ENCODE results near the gene TRMT2A.

The TRMT2A gene

DNA sequence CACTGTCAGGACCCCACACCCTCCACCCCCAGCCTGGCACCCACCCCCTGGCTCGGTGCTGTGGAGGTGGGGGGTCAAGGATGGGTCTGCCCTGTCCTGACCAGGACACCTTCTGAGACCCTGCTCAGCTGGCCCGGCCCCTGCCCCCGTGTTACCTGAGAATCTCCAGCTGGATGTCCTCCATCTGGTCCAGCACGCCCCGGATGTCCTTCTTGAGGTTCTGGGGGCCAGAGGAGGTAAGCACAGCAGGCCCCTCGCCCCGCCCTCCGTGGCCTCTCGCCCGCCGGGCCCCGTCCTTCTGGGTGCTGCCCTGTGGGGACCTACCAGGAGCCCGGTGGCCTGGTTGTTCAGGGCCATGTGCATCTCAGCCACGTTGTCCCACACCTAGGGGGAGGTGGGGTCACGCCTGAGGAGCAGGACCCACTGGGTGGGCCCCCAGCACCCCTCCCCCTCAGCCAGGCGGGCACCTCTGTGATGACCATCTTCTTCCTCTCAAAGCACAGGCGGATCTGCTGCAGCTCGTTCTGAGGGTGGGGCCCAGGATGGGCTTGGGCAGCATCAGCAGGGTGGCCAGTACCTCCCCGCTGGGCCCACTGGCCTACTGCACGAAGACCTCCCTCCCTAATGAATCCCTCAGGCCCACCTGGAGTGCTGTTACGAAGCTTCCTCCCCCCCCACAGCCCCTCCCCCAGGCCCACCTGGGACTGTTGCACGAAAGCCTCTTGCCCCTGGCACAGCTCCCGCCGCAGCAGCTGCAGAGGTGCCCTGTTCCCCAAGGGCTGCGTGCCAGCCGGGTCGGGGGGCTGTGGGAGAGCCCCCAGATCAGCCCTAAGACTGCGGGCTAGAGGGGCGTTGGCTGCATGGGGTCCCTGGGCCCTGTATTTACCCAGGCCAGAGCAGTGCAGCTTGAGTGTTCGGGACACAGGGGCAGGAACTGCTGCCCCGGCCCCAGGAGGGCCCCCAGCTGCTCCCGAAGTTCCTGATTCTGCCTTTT lies 32.5 kb upstream of the TRMT2A start:
- no peak for DNase-seq (ENCODE audit: low spot score)

DNA sequence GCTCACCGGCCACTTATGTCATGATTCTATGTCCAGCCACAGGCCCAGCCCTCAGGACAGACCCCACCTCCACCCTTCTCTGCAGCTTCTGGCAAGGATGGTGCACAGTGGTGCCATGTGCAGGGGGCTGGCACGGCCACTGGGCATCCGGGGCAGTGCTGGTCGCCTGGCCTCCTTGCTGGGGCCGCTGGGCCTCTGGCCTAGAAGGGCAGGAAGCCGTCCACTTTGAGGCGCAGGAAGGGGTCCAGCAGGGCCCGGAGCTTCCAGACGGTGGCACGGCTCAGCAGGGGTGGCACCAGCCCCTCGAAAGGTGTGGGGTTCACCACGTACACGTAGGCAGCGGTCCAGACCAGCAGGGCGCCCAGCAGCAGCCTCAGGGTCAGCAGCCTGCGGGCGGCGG lies 31.4 kb upstream of the TRMT2A start:
- no peak for DNase-seq (ENCODE audit: low spot score)

DNA sequence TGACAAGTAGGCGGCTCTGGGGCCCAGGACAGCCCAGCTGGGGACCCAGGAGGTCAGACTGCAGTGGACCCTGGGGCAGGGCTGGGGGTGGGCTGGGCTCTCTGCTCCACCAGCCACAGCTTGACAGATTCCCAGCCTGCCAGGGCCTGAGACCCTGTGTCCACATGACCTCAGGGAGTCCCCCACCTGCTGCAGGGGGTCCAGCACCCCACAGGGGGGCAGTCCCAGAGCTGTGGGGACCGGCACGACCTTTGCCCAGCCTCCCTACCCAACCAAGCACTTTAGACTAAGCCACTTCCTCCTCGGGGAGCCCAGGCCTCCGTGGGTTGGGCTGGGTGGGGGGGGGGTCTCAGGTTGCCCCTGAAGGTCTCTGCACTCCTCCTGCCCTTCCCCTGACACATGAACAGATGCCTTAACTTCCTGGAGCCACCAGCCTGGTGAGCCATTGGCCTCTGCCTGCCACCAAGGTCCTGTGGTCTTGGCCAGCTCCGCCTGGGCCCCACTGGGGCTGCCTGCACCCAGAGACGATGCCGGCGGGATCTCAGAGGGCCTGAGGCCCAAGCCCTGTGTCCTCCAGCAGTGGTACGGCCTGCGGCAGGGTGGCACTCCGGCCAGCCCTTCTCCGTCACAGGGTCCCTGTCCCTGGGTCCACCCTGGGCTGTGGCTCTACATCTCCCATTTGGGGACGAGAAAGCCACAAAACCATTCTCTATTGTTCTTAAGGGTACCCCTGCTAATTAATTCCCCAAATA lies 30.4 kb upstream of the TRMT2A start:
- no peak for DNase-seq (ENCODE audit: low spot score)

DNA sequence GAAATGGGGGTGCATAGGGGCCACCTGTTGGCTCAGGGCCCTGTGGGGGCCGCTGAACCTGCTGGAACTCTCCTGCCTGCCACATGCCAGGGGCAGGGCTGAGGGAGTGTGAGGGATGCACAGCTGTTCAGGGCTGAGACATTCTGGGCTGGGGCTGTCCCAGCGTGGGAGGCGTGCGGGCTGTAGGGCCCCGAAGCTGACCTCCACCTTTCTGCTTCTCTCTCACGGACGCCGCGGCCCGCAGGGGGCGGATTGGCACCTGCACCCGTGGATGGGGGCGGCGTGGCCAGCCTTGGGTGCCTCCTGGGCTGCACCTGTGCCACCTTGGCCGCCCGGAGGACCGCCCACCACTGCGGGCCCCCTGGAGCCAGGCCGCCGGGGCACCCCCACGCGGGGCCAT lies 29.8 kb upstream of the TRMT2A start:
- DNase-seq (ENCODE audit: low spot score): no peak

DNA sequence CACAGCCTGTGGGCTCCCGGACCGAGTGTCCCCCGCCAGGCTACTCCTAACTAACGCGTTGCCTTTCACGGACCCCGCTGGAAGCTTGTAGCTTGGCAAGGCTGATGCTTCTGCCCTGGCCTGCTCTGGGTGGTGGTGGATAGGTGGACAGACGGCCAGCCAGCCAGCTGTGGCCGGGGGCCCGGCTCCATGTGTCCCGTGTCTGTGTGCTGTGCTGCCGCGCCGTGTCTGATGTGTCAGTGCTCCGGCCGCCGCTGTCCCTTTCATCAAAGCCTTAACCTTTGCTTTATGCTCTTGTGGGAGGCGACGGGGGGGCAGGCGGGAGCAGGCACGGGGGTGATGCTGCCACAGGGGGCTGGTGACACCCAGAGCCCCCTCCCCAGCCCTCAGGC lies 28.8 kb upstream of the TRMT2A start:
- no peak for DNase-seq (ENCODE audit: low spot score)

DNA sequence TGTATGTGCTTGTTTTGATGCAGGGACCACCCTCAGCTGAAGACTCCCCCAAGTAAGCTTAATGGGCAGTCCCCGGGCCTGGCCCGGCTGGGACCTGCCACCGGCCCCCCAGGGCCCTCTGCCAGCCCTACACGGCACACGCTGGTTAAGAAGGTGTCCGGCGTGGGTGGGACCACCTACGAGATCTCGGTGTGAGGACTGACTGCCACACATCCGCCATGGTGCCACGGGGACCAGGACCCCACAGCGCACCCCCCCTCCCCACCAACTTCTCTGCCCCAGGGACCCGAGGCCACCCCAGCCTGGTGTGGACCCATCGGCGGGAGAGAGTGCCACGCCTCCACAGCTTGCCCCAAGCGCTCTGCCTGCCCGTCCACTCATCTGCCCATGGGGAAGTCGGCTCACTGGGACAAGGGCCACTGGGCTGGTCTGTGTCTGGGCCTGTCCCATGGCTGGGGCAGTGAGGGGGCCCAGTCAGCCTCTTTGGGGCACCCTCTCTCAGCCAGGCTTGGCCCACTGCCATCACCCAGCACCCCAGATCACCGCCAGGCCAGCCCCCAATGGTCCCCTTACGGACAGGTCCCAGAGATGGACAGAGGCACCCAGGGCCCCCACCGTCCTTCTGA lies 28.3 kb upstream of the TRMT2A start:
- no peak for DNase-seq (ENCODE audit: low spot score)

DNA sequence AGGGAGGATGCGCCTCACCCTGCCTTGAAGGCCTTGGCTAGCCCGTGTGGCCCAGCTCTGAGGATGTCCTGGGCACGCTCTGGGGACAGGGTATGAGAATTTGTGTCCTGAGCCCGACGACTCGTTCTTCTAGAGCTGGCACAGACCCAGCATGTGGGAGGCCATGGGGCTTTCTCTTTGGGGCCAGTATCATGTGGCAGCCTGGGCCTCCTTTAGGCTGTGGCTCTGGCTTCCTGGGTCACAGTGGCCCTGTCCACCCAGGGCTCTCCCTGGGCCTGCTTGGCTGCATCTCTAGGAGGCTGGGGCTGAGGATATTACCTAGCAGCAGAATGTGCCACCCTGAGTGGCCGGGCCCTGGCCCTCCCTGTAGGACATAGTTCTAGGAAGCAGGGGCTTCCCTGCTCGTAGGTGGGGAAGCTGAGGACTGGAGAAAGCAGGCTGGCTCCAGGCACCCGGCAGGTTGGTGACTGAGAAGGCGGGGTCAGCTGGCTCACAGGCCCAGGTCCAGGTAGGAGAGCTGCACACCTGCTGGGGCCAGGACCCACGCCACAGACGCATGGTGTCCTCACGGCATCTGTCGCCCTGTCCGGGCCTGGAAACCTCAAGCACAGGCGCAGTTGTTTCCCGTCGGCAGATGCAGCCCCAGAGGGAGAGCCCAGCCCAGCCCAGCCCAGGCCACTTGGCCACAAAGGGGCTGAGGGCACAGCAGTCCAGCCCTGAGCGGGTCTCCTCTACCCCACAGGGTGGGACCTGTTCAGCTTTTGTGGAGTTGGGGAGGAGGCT lies 27.0 kb upstream of the TRMT2A start:
- no peak for DNase-seq (ENCODE audit: low spot score)

DNA sequence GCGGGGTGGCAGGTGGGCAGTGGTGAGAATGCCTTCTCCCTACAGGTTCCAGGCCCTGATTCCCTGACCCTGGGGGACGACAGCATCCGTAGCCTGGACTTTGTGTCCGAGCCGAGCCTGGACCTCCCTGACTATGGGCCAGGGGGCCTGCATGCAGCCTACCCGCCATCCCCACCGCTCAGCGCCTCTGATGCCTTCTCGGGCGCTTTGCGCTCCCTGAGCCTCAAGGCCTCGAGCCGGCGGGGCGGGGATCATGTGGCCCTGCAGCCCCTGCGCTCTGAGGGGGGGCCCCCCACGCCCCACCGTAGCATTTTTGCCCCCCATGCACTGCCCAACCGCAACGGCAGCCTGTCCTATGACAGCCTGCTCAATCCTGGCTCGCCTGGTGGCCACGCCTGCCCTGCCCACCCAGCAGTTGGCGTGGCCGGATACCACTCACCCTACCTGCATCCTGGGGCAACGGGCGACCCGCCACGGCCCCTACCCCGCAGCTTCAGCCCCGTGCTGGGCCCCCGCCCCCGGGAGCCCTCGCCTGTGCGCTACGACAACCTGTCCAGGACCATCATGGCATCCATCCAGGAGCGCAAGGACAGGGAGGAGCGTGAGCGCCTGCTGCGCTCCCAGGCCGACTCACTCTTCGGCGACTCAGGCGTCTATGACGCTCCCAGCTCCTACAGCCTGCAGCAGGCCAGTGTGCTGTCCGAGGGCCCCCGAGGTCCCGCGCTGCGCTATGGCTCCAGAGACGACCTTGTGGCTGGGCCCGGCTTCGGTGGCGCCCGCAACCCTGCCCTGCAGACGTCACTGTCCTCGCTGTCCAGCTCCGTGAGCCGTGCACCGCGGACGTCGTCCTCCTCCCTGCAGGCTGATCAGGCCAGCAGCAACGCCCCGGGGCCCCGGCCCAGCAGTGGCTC lies 25.9 kb upstream of the TRMT2A start:
- DNase-seq (ENCODE audit: low spot score): no peak

DNA sequence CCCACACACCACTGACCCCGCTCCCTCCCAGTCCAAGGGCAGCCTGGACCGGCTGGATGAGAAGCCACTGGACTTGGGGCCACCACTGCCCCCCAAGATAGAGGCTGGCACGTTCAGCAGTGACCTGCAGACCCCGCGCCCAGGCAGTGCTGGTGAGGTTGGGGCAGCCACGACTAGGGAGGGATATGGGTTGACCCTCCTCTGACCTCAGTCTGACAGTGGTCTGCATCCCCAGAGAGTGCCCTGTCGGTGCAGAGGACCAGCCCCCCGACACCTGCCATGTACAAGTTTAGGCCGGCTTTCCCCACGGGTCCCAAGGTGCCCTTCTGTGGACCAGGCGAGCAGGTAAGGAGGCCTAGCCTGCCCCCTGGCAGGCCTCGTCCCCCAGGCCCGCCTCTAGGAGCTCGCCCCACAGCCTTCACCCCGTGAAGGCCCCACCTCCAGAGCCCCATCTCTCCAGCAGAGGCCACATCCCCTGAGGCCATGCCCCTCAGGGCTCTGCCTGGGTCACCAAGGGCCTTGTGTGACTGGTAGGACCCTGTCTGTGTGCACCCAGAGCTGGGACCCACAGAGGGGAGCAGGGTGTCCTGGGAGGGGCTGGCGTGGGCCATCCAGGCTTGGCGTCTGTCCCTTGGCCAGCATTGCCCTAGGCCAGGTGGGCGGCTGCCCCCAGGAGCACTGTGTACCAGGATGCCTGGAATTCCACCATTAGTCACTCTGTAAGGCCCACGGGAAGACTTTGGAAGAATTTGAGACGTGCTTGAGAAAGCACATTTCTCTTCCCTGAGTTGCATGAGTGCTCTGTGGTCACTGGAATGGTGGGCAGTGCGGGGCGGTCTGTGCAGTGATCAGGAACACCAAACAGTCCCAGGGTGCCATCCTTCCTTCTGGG lies 24.4 kb upstream of the TRMT2A start:
- DNase-seq (ENCODE audit: low spot score): no peak

DNA sequence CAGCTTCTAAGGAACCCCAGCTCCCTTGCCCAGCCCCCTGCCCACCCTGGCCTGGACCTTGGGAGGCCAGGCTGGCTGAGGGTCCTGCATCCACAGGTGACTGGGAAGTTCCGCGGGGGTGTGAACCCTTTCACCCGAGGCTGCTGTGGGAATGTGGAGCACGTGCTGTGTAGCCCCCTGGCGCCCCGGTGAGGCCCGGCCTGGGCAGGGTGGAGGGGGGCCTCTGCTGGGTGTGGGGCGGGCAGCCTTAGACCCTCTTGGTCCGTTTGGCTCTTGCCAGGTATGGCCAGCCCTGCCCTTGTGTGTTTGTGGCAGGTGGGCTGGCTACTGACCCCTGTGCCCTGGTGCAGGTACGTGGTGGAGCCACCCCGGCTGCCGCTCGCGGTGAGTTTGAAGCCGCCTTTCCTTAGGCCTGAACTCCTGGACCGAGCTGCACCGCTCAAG lies 23.5 kb upstream of the TRMT2A start:
- no peak for DNase-seq (ENCODE audit: low spot score)

DNA sequence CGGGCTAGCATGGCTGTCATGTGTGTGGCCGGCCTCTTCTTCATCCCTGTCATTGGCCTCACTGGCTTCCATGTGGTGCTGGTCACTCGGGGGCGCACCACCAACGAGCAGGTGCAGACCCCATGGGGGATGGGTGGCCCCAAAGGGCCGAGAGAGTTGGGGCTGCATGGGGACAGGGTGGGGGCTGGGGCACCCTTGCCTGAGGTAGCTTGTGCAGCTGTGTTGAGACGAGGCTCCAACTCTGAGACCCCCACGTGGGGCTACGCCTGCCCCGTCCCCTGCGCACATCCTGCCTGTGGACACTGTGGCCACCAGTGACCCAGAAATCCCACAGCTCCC lies 23.1 kb upstream of the TRMT2A start:
- no peak for DNase-seq (ENCODE audit: low spot score)

DNA sequence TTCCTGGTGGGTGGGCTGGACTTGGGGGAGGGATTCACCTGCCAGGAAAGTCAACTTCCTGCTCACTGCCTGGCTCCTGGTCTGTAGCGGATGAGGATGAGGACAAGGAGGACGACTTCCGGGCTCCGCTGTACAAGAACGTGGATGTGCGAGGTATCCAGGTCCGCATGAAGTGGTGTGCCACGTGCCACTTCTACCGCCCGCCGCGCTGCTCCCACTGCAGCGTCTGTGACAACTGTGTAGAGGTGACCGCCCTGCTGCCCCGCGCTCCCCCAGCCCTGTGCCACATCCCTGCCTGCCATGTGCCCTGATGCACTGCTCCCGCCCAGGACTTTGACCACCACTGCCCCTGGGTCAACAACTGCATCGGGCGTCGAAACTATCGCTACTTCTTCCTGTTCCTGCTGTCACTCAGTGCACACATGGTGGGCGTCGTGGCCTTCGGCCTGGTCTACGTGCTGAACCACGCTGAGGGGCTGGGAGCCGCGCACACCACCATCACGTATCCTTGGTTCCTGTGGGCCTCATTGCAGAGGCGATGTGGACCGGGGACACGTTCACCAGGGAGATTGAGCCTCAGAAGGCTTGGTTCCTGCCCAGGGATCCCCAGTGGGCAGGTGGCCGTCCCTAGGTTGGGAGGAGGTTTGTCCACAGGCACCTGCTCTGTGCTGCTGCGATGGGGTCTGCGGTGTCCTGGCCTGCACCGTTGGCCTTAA lies 22.5 kb upstream of the TRMT2A start:
- DNase-seq (ENCODE audit: low spot score): no peak

DNA sequence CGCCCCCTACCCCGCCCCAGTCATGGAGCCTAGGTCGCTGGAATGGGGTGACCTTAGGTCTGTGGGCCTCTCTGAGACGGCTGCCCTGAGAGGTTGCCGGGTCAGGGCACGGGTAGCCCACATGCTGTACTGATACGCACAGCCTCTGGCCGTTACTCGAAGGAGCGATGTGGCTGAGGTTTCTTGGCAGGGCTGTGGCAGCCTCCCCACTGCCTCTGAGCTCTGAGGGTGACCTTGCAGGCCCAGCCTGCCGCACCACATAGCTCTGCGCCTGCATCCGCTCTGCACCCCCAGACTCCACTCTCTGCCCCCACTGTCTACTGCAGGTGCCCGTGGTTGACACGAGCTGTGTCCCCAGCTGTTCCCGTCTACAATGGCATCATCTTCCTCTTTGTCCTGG lies 21.8 kb upstream of the TRMT2A start:
- DNase-seq (ENCODE audit: low spot score): no peak

DNA sequence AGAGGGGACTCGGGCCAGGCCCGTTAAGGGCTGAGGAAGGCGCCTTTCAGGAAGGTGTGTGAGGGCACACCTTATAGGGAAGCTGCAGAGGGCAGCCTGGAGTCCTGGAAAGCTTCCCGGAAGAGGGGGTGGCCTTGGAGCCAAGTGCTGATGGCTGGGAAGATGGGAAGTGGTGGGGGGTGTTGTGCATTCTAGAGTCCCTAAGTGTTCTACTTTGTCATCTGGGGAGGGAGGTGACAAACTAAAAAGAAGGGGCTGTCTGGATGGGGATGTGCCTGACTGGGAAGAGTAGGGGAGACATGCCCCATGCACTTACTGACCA lies 21.4 kb upstream of the TRMT2A start:
- no peak for DNase-seq (ENCODE audit: low spot score)

DNA sequence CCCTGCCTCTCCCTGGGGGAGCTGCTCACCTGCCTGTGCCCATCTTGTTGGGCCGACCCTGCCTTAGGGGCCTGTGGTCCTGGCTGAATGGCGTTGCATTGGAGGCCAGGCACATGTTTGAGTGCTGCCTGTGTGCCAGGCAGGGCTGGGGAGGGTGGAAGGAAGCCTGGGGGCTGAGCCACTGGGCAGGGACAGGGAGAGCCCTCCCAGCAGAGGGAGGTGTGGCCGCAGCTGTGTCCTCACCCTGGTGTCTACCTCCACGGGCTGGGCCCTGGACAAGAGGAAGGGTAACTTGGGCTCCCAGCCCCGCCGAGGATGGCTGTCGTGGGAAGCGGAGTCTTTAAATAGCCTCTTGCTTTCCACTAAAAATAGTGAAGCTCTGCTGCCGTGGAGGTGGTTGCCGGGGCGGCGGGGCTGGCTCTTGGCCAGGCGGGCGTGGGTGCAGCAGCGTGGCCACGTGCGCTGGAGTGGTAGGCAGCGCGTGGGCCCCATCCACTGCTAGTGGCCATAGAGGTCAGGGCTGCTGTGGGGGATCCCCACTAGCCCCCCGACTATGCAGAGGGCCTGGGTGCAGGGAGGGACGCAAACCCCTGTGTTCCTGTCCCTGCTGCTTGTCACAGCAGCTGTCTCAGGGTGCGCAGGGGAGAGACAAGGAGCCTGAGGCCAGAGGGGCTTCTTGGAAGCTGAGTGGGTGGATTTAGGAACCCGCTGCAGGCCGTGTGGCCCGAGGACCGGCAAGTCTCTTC lies 20.8 kb upstream of the TRMT2A start:
- DNase-seq (ENCODE audit: low spot score): no peak

DNA sequence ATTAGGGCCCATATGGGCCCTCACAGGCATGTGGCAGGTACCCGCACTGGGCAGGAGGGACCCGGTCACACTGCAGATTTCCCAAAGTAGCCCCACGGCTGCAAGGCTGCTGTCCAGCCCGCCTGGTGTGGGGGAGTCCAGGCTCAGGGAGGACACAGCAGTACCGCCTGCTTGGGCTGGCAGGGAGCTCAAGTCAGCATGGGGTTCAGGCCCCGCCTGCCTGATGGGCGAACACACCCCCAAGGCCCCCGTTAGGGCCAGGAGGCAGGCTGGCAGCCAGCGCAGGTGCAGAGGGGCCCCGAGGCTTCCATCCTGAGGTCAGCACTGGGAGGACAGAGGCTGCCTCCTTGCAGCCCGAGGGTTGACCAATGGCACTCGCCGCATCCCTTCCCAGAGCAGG lies 20.1 kb upstream of the TRMT2A start:
- no peak for DNase-seq (ENCODE audit: low spot score)

DNA sequence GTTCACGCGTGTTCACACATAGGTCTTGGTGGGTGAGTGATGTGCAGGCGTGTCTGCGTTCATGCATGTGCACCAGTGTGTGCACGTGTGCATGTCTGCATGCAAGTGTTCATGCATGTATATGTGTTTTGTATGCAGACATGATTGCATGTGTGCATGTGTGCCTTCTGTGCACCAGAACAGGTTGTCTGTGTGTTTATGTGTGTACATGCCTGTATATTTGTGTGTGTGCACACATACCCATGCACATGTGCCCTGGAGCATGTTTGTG lies 19.5 kb upstream of the TRMT2A start:
- no peak for DNase-seq (ENCODE audit: low spot score)

DNA sequence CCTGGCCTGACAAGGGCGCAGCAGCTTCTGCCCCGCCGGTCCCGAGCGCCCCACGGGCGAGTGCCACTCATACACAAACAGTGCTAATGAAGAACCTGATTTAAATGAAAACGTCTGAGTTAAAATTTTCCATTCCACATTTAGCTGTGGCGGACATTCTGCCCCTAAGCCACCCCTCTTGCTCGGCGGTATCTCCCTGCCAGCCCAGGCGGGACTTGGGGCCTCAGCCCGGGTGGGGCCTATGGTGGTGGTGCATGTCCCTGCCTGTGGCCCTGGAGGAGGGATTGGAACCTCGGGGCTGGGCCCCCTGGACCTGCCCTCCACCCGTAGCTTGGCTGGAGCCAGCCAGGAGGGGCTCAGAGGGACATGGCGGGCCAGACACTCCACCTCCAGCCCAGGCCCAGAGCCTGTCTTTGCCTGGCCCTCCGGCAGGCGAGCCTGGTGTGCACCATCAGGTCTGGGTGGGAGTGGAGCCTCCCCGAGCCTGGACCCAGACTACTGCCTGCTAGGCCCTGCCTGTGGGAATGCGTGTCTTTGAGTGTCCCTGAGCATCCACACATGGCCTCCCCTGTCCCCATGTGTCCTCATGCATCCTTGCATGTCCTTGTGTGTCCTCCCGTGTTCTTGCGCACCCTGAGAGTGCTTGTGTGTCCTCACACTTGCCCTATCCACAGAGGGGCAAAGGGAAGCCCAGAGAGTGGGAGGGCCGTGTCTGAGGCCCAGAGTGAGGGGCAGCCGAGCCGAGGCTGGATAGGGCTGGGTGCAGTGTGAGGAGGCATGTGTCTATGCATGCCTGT lies 19.0 kb upstream of the TRMT2A start:
- DNase-seq (ENCODE audit: low spot score): no peak

Measured in activated CD4-positive, alpha-beta T cell treated with anti-CD3 and anti-CD28 coated beads, Interleukin-2, Interleukin-4, amounts not matched to agents 100 ng/mL and 50 ng/mL, durations not matched to agents 16 hours and 8 hours (primary cell).